HG02678 (cell line): Measurements from ENCODE around the gene SPDYE18.
"Not testable (repeated sequence)": the region's sequence is repeated elsewhere in the genome, so short reads cannot be mapped to it uniquely, and the experiment has no call there.

Source experiments
- ATAC-seq: cut with Tn5 transposase; IDR thresholded peaks from one replicate; pipeline ENCODE4 v1.9.1; 2021; ENCODE audit warnings: mild to moderate bottlenecking, moderate library complexity; ENCODE audit not compliant: unreplicated experiment

SPDYE18 gene, protein sequence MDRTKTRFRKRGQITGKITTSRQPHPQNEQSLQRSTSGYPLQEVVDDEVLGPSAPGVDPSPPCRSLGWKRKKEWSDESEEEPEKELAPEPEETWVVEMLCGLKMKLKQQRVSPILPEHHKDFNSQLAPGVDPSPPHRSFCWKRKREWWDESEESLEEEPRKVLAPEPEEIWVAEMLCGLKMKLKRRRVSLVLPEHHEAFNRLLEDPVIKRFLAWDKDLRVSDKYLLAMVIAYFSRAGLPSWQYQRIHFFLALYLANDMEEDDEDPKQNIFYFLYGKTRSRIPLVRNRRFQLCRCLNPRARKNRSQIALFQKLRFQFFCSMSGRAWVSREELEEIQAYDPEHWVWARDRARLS

DNA sequence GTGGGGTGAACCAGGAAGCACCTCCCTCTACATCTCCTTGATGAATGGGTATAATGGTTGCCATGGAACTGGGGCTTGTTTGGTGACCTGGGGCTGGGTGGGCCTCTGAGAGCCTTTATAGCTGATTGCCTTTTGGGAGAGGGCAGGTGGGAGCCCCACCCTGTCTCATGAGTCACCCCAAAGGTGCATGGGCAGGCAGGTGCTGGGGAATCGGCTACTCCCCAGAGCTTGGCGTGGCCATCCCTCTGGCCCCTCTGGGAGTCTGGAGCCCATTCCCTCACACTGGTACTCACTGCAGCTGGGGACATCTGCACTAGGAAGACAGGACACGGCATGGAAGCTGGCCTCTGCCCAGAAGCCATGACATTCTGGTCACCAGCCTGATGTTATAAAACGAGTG is at the start of gene SPDYE18:
SPDYE18 (minus strand) TSS at position 2 of the 400 bp plus-strand sequence. CDS start 2,046 bp downstream, outside the sequence.
- not testable (repeated sequence) for ATAC-seq

DNA sequence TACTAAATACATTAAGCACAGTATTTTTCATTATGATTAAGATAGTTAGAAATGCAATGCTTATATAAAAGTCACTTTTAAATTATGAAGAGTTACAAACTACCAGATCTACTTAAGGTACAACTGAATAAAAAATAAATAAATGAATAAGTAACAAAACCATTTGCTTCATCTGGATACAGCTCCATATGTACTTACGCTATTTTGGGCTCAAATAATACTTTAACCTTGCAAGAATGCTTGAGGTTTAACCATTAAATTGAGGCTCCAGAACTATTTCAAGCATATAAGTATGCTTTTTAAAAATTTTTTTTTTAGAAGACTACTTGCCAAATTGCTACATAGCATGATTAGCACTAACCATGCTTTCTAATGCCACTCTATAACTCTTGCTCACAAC is 46.0 kb upstream of the SPDYE18 start:
- ATAC-seq: not testable (repeated sequence)

DNA sequence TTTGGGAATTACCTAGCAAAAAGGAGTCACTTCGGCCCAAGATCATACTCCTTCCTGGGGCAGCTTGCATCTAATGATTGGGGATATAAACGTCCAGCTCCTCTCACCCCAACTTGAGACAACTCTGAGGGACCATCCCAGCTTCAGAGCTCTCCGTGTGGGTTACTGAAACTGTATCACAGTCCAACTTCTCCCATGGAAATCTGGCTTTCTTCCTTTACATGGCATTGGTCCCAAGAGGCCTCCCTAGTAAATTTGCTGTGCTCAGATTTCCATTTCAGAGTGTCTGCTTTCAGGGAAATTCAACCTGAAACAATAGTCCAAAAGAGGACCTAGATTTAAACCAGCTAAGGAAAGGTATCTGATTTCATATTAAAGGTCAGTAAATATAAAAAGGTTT is 45.3 kb upstream of the SPDYE18 start:
- not testable (repeated sequence) for ATAC-seq

DNA sequence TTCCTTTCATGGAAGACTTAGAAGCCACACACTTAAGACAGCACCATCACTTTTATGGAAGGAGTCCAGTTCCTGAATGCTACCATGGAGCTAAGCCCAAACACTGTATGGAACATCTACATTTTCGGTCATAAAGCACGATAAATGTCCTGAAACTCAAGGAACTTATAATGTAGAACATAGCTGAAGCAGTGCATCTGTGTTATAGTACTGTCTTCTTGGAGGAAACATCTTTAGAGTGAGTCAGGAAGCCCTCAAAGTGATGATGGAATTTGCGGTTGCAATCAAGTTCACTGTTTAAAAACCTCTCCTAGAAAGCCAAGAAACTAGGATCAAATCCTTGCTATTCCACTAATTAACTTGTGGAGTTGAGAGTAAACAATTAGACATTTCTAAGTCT is 43.5 kb upstream of the SPDYE18 start:
- not testable (repeated sequence) for ATAC-seq

DNA sequence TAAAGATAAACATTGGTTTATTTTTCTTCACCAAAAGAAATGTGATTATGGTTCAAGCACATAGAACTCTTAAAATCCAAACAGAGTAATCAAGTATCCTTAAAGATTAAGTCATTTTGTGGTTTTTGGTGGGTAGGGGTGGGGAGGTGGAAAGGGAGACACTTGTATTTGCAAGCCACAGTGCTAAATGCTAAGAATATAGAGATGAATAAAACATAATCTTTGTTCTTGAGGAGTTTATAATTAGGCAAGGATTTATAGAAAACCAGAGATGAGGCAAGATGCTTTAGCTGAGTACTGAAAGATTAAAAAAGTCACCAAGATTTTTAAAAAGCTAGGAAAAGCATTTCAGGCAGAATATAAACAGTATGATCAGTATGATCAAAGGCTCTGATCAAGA is 40.3 kb upstream of the SPDYE18 start:
- not testable (repeated sequence) for ATAC-seq

DNA sequence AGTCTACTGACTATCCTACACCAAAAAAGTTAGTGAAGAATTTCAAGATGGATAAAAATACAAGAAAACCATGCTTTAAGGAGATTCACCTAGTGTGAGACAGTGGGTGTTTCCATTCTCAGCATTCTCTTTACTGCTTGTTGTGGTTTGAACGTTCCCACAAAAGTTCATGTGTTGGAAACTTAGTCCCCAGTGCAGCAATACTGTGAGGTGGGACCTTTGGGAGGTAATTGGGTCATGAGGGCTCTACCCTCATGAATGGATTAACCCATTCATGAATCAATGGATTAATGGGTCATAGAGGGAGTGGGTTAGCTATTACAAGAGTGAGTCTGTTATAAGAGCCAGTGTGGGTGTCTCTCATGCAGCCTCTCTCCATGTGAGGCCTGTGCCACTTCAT is 38.8 kb upstream of the SPDYE18 start:
- ATAC-seq: not testable (repeated sequence)

DNA sequence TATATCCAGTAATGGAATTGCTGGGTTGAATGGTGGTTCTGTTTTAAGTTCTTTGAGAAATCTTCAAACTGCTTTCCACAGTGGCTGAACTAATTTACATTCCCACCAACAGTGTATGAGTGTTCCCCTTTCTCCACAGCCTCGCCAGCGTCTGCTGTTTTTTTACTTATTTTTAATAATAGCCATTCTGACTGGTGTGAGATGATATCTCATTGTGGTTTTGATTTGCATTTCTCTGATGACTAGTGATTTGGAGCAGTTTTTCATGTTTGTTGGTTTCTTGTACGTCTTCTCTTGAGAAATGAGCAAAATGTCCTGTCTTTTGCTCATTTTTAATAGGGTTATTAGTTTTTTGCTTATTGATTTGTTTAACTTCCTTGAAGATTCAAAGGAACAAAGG is 38.1 kb upstream of the SPDYE18 start:
- not testable (repeated sequence) for ATAC-seq

DNA sequence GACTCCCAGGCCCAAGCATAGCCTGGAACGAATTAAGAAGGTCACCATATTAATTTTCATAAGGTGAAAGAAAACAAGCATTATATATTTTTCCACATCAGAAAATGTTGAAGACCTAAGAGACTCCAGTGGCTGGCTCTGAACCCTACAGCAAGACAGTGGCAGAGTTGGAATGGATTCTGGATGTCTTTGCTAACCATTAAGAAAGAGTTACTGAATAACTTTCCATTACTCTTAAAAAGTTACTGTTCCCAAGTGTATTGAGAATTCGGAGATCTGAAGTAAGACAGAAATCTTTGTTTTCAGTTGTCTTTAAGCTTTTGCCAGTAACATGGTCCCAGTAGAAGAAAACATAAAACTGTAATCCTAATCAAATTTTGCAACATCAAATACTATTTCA is 29.9 kb upstream of the SPDYE18 start:
- ATAC-seq: not testable (repeated sequence)

DNA sequence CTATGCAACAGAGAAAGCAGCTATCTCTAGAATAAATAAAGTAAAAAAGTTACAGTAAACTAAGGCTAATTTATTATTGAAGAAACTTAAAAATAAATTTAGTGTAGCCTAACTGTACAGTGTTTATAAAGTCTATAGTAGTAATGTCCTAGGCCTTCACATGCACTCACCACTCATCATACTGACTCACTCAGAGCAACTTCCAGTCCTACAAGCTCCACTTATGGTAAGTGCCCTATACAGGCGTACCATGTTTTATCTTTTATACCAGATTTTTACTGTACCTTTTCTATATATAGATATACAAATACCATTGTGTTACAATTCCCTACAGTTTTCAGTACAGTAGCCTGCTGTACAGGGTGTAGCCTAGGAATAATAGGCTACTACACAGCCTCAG is 19.8 kb upstream of the SPDYE18 start:
- ATAC-seq: not testable (repeated sequence)

DNA sequence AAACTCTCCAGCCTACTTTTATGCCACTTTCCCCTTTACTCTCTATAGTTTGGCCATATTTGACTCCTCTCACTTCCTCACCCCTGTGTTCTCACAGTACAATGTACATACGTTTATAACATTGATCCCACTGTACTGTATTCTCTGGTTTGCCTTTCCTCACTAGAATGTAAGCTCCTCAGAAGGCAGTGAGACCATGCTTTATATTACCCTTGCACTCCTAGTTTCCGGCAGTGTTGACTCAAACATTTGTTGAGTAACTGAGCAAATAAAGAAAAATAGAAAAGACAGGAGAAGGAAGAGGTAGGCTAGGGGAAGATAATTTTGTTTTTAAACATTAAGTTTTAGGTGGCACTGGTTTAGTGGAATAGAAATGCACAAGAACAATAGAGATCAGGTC is 17.9 kb upstream of the SPDYE18 start:
- ATAC-seq: not testable (repeated sequence)

DNA sequence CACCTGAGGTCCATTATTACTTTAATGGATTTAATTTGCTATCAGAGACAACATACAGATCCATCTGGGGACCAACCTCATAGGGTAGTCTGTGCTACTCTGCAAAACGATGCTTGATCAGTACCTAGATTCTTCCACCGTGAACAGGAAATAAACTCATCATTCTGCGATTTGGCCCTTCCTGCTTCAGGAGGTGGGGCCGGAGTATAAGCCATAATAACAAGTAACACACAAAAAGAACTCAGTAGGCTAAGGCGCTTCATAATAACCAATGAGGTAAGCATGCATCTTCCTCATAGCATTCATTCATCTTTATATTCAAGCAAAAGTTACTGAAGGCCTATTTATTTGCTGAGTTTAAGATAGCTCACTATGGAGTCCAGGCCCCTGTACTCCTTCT is 17.3 kb upstream of the SPDYE18 start:
- ATAC-seq: not testable (repeated sequence)

DNA sequence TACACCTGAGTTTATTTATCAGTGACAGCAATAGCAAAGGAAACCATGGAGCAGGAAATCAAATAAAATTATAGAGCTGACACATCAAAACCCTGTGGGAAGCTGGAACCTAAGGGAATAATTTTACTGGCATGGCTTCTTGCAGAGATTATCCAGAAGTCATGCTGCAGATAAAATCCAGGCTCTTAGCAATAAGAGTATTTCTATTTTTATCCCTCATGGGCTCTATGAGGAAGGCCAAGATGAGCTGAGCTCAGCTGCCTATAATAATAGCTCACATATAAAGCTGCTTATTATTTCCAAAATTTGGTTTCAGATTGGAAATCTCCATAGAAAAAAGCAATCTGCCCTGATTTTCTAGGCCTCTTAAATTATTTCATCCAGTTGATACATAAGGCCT is 16.8 kb upstream of the SPDYE18 start:
- ATAC-seq: not testable (repeated sequence)

DNA sequence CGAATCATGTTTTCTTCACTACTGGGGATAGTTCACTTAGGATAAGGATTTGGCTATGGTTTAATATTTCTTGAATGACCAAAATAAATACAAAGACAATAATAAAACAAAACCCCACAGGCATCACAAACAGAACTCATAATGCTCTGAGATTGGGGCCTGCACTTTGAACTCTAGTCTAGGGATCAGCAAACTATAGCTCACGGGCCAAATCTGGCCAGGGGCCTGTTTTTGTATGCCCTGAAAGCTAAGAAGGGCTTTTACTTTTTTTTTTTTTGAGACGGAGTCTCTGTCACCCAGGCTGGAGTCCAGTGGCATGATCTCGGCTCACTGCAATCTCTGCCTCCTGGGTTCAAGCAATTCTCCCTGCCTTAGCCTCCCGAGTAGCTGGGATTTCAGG is 14.7 kb upstream of the SPDYE18 start:
- ATAC-seq: not testable (repeated sequence)

DNA sequence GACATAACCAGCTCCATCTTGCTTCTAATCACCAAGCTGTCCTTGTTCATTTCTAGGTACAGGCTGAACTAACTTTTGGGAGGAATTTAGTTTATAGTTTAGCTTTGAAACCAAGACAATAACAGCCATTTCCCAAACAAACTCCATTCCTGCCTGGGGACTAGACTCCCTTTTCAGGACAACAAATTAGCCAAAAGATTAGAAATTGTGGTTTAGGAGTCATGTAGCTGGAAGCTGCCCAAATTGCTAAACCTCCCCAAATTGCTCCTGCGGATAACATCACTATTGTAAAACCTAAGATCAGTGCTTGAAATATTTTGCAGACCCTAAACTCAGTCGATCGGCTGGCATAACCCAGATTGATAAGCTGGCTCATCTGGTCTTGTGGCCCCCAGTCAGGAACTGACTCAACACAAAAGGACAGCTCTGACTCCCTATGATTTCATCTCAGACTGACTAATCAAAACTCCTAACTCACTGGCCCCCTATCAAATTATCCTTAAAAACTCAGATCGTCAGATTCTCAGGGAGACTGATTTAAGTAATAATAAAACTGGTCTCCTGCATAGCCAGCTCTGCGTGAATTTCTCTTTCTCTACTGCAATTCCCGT is 12.5 kb upstream of the SPDYE18 start:
- ATAC-seq: not testable (repeated sequence)

DNA sequence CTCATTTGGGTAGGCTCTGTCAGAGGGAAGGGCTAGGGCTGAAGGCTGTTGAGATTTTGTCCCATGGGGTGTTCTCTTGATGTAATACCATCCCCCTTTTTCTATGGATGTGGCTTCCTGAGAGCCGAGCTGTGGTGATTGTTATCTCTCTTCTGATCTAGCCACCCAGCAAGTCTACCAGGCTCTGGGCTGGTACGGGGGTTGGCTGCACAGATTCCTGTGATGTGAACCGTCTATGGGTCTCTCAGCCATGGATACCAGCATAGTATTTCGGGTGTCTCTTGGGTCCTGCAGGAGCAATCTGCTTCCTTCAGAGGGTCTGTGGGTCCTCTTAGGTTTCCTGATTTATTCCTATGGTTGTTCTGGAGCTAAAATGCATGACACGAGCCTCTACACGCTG is 8.8 kb upstream of the SPDYE18 start:
- not testable (repeated sequence) for ATAC-seq

DNA sequence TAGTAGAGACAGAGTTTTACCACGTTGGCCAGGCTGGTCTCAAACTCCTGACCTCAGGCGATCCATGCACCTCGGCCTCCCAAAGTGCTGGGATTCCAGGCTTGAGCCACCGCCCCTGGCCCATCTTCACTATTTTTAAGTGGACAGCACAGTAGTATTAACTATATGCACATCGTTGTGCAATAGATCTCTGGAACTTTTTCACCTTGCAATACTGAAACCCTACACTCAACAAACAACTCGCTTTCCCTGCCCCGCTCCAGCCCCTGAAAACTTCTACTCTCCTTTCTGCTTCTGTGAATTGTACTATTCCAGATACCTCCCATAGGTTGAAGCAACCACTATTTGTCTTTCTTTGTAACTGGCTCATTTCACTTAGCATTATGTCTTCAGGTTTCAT is 3.5 kb upstream of the SPDYE18 start:
- not testable (repeated sequence) for ATAC-seq

DNA sequence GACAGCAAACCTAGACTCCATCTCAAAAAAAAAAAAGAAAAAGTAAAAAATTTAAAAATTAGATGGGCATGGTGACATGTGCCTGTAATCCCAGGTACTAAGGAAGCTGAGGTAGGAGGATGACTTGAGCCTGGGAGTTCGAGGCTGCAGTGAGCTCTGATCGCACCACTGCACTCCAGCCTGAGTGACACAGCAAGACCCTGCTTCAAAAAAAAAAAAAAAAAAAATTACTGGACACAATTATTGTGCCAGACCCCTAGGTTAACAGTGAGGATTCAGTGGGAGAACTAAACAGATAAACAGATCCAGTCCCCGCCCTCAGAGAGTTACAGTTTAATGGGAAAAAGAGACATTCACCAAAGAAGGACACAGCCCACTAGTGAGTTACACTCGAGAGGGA is 1.4 kb upstream of the SPDYE18 start:
- ATAC-seq: not testable (repeated sequence)

DNA sequence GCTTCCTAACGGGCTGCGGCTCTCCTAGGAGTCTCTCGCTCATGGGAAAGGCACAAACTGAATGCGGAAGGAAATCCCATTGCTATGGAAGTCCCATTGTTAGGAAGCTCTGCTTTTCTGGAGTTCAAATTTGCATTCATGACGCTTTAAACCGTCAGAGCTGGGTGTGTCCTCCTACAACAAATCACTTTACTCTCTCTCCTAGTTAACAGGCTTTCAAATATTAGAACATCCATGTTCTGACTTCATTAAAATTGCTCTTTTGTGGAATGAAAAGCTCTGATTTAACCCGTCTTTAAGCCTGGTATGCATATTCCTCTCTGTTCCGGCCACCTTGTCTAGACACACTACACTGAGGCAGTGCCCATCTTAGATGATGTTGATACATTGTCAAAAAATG is 30.1 kb downstream of the SPDYE18 start, which contains the start of gene SPDYE17:
SPDYE17 (minus strand) TSS at position 101 of the 400 bp plus-strand sequence. CDS start 1,791 bp downstream, outside the sequence.
- ATAC-seq: not testable (repeated sequence)

DNA sequence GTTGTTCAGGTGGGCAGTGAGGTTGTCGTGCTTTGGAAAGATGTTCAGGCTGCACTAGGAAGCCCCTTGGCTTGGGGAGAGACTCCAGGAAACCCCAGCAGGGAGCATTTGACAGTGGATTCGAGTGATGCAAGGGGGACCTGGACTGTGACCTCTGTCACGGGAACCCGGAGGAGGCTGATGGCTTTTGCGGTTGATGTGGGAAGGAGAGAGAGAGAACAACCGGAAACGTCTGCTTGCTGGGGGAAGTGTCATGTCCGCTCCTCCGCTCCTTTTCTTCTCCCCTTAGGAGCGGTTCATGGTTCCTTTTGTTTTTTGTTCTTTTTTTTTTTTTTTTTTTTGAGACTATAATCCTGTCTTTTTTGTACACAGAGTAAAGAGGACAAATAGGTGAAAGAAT is 36.0 kb downstream of the SPDYE18 start:
- not testable (repeated sequence) for ATAC-seq

DNA sequence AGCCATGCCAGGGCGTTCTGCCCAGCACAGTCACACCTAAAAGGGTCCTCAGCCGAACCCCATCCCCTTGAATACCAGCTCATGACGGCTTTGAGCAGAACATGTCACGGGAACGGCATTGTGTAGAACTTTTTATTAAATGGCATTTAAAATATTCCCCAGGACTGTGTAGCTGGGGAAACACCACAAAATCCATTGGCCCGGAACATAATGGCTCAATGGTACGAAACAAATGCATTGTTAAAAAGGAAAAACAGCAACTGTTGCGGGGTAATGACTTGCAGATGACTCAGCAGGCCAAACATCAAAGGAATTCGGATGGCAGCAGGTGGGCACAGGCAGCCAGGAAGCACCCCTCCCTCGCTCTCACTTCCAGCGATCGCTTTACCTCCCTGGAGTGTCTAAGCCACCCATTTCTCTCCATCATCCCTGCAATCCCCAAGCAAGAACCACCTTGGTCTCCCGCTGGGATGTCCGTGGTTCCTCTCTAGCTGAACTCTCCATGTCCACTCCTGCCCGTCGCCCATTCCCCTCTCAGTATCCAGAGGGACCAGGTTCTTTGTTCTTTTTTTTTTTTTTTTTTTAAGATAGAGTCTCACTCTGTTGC is 52.2 kb downstream of the SPDYE18 start:
- not testable (repeated sequence) for ATAC-seq

DNA sequence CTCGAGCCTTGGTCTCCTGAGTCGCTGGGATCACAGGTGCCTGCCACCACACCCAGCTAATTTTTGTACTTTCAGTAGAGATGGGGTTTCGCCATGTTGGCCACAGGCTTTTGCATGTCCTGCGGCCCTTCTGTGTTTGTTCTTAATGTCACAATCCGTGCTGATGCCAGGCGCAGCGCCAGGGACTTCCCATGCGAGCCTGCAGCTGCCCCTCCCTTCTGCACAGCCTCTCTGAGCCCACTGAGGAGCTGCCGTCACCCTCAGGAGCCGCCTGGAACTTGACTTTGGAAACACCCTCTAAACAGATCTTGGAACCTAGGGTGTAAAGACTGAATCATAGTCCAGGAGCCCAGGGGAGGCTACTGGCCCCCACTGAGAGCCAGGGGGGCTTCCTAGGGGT is 54.4 kb downstream of the SPDYE18 start:
- ATAC-seq: not testable (repeated sequence)
